GM19023 (cell line): Measurements from ENCODE around the gene AARS2.

Experiments used
- ATAC-seq: cut with Tn5 transposase; IDR thresholded peaks from one replicate; pipeline ENCODE4 v1.9.1; 2021; ENCODE audit warnings: mild to moderate bottlenecking, moderate library complexity; ENCODE audit not compliant: unreplicated experiment

Gene AARS2

GRCh38 chr6:44301782-44302564 lies 11.2 kb downstream of the AARS2 start:
- no peak for ATAC-seq

- no peak for ATAC-seq
Observed at GRCh38 chr6:44301106-44301505, 12.0 kb downstream of the AARS2 start.

GRCh38 chr6:44300292-44300823 lies 12.8 kb downstream of the AARS2 start:
- no peak for ATAC-seq

GRCh38 chr6:44298864-44299263 lies 14.3 kb downstream of the AARS2 start:
- no peak for ATAC-seq

GRCh38 chr6:44298055-44298803 lies 14.9 kb downstream of the AARS2 start:
- ATAC-seq, result no peak

- ATAC-seq, result no peak
Observed at GRCh38 chr6:44297063-44298038, 15.8 kb downstream of the AARS2 start.

- ATAC-seq, result no peak
Observed at GRCh38 chr6:44294832-44295791, 18.0 kb downstream of the AARS2 start.

- ATAC-seq, result no peak
Observed at GRCh38 chr6:44292661-44293365, 20.3 kb downstream of the AARS2 start.

- ATAC-seq, result no peak
Observed at GRCh38 chr6:44291841-44292240, 21.3 kb downstream of the AARS2 start.

- no peak for ATAC-seq
Observed at GRCh38 chr6:44289726-44290260, 23.4 kb downstream of the AARS2 start.

- ATAC-seq, result no peak
Observed at GRCh38 chr6:44286747-44287146, 26.4 kb downstream of the AARS2 start.

GRCh38 chr6:44286285-44286565 lies 26.9 kb downstream of the AARS2 start:
- no peak for ATAC-seq

- ATAC-seq, result no peak
Observed at GRCh38 chr6:44285552-44286284, 27.4 kb downstream of the AARS2 start.

- ATAC-seq, result no peak
Observed at GRCh38 chr6:44284867-44285266, 28.3 kb downstream of the AARS2 start.

GRCh38 chr6:44284121-44284520 lies 29.0 kb downstream of the AARS2 start:
- no peak for ATAC-seq

GRCh38 chr6:44278774-44279697 lies 34.1 kb downstream of the AARS2 start:
- no peak for ATAC-seq

GRCh38 chr6:44278315-44278714 lies 34.8 kb downstream of the AARS2 start:
- ATAC-seq, result no peak
